Gastrocnemius medialis (tissue), 4 donors: ENCODE measurements around the gene CASP9. TPM values are rescaled to one million over a fixed set of nuclear protein-coding genes. Genes with fewer than 3 reads are reported as not detected.

ENCODE experiments used
- ATAC-seq, 2 donors: fragments of 150-250 bp; one replicate each; pipeline ENCODE4 v1.9.1; 2016
- DNase-seq, 2 donors: peaks; one replicate each; pipeline ENCODE4 v3.0.0-alpha.2; 2019
- H3K27ac ChIP-seq, 4 donors: fragments of 200-600 bp; sonication (generic); 1 replicate in 1 of 4; 2 replicates in 3 of 4; pipeline ENCODE4 v1.5.1; 2016 to 2018; ENCODE audit warnings: mild to moderate bottlenecking in 2 of 4, moderate library complexity in 1 of 4
- H3K27me3 ChIP-seq, 3 donors: fragments of 200-600 bp; sonication (generic) in 2 of 3; 1 replicate in 1 of 3; 2 replicates in 2 of 3; pipeline versions ENCODE4 v1.5.1 to v1.6.0; 2016 to 2019; ENCODE audit warnings: mild to moderate bottlenecking in 1 of 3, moderate library complexity in 1 of 3
- H3K36me3 ChIP-seq, 2 donors: fragments of 200-600 bp; sonication (generic) in 1 of 2; one replicate each; pipeline ENCODE4 v1.5.1; 2017 to 2018
- H3K4me1 ChIP-seq, 2 donors: fragments of 200-600 bp; sonication (generic) in 1 of 2; one replicate each; pipeline ENCODE4 v1.5.1; 2016 to 2017; ENCODE audit warnings: mild to moderate bottlenecking in 2 of 2
- H3K4me3 ChIP-seq, 4 donors: fragments of 200-600 bp; sonication (generic) in 3 of 4; 1 replicate in 1 of 4; 2 replicates in 3 of 4; pipeline ENCODE4 v1.5.1; 2016 to 2019; ENCODE audit warnings: mild to moderate bottlenecking in 2 of 4
- H3K9me3 ChIP-seq, 3 donors: fragments of 200-600 bp; sonication (generic) in 2 of 3; 1 replicate in 1 of 3; 2 replicates in 2 of 3; pipeline ENCODE4 v1.5.1; 2016 to 2019
- POLR2A ChIP-seq, 2 donors: fragments of 450-650 bp; IDR thresholded peaks; one replicate each; pipeline ENCODE4 v1.6.1; 2017; ENCODE audit warnings: antibody characterized with exemption in 2 of 2, mild to moderate bottlenecking in 2 of 2, moderate library complexity in 2 of 2
- in situ Hi-C, 4 donors: fragments of 200-750 bp; cut with MboI; loops; one replicate each; pipeline versions ENCODE4 v1.15.0 to v1.8.0; 2017; ENCODE audit warnings: low sequenced_read_pairs in 4 of 4
- intact Hi-C: fragments of 100-400 bp; cut with DNase I; formaldehyde crosslinking; loops from one replicate; pipeline ENCODE4 v1.15.1; 2023; ENCODE audit warnings: low total_unique reads
- total RNA-seq, 4 donors: library from RNA; depleted of rRNA; stranded (reverse); fragments of >200 nt; gene quantifications; one replicate each; pipeline versions ENCODE4 v1.1.0 to v1.2.3, GENCODE V29; 2016
- TF ChIP-seq, protein P1 (sequence below), 5 experiments: fragments of 450-650 bp in 3 of 5; fragments of 200-600 bp in 2 of 5; sonication (generic) in 2 of 5; IDR thresholded peaks in 4 of 5; conservative IDR thresholded peaks in 1 of 5; 1 replicate in 4 of 5; 2 replicates in 1 of 5; pipeline ENCODE4 v1.5.1; 2016 to 2019; ENCODE audit warnings: antibody characterized with exemption in 5 of 5, mild to moderate bottlenecking in 3 of 5, moderate library complexity in 3 of 5

Gene CASP9
- total RNA-seq, 4 donors from 2014 or later = 5.2 to 9.6 (median 8.0) TPM

DNA sequence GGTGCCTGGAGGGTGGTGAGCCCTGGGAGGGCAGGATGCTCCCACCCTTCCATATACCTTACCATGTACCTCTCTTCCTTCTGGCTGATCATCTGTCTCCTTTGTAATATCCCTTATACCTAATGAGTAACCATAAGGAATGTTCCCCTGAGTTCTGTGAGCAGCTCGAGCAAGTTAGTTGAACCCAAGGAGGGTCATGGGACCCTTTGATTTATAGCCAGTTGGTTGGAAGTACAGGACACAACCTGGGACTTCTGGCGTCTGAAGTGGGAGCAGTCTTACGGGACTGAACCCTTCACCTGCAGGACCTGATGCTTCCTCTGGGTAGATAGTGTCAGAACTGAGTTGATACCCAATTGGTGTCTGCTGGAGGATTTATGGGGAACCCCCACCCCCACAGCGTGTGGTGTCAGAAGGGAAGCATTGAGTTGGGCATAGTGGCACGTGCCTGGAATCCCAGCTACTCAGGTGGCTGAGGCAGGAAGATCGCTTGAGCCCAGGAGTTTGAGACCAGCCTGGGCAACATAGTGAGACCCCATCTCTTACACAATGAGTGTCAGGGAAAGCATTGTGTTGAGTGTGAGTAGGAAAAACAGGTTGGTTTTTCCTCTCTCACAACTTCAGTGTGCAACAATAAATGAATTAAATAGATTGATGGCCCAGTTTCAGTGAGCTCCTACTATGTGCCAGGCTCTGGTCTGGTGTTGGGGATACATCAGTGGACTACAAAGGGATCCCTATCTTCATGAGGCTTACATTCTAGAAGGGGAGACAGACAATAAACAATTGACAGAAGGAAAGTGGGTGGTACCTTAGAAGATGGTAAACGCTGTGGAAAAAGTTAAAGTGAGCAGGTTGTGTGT is 18.6 kb upstream of the CASP9 start:
- Histone ChIP-seq H3K4me3 (no peak overlapping the region), H3K27me3 (no peaks in the 10 kb centered on the region), H3K9me3 (no peaks in the 10 kb centered on the region), H3K36me3 (peaks cover 4 to 78% of the 10 kb centered on the region in 2 donors), H3K27ac (no peak overlapping the region), H3K4me1 (peaks cover 0 to 6% of the 10 kb centered on the region in 2 donors)
- in situ Hi-C loops = no loop called here
- ATAC-seq (no peak), DNase-seq (no peak)
- TF ChIP-seq POLR2A (IDR thresholded peaks at IDR 0.05) = no peak
- TF ChIP-seq, protein P1, sequence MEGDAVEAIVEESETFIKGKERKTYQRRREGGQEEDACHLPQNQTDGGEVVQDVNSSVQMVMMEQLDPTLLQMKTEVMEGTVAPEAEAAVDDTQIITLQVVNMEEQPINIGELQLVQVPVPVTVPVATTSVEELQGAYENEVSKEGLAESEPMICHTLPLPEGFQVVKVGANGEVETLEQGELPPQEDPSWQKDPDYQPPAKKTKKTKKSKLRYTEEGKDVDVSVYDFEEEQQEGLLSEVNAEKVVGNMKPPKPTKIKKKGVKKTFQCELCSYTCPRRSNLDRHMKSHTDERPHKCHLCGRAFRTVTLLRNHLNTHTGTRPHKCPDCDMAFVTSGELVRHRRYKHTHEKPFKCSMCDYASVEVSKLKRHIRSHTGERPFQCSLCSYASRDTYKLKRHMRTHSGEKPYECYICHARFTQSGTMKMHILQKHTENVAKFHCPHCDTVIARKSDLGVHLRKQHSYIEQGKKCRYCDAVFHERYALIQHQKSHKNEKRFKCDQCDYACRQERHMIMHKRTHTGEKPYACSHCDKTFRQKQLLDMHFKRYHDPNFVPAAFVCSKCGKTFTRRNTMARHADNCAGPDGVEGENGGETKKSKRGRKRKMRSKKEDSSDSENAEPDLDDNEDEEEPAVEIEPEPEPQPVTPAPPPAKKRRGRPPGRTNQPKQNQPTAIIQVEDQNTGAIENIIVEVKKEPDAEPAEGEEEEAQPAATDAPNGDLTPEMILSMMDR (IDR thresholded peaks at IDR 0.05 in 4 of 5, conservative IDR thresholded peaks at IDR 0.05 in 1 of 5) = no peak
- intact Hi-C loops = no loop called here

DNA sequence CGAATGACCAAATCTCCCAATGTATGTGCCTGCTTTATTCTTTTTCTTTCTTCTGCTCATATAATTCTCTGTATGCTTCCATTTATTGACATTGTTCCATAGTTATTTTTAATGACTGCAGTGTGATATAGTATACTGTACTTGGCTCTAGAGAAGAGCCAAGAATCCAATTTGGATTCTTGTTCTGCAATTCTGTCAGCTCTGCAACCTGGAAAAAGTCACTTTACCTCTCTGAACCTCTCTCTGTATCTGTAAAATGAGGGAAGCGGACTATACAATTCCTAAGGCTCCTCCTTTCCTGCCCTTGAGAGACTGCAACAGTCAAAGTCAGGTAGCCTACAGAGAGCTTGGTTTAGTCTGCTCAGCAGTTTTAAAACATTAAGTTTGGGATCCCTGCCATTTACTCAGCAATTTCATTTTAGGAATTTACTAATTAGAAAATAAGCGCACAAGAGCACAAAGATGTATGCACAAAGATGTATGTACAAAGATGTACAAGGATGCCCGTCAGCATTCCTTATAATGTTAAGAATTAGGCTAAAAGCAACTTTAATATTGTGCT is 17.3 kb upstream of the CASP9 start:
- TF ChIP-seq POLR2A (IDR thresholded peaks at IDR 0.05) = no peak
- TF ChIP-seq, protein P1 (IDR thresholded peaks at IDR 0.05 in 4 of 5, conservative IDR thresholded peaks at IDR 0.05 in 1 of 5) = no peak
- intact Hi-C loops = no loop called here
- peaks cover 0 to 6% of the 10 kb centered on the region in 2 donors for H3K4me1 ChIP-seq
- H3K27me3 ChIP-seq = no peaks in the 10 kb centered on the region
- ATAC-seq (no peak), DNase-seq (no peak)
- in situ Hi-C loops = no loop called here
- H3K9me3 ChIP-seq = no peaks in the 10 kb centered on the region
- H3K27ac ChIP-seq = no peak overlapping the region
- H3K36me3 ChIP-seq = peaks cover 4 to 80% of the 10 kb centered on the region in 2 donors
- no peak overlapping the region for H3K4me3 ChIP-seq

DNA sequence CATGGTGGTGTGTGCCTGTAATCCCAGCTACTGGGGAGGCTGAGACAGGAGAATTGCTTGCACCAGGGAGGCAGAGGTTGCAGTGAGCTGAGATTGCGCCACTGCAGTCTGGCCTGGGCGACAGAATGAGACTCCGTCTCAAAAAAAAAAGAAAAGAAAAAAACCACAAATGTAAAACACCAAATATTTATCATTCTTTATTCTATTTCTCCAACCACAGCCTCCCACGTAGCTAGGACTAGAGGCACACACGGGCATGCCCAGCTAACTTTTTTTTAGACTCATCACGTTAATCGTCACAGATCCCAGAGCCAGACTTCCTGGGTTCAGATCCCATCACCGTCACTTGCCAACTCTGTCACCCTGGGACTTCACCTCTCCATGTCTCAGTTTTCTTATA is 16.2 kb upstream of the CASP9 start:
- DNase-seq = no peak
- intact Hi-C loops (no loop called here), in situ Hi-C loops (no loop called here)
- peaks cover 0 to 6% of the 10 kb centered on the region in 2 donors for H3K4me1 ChIP-seq
- no peaks in the 10 kb centered on the region for H3K9me3 ChIP-seq
- H3K4me3 ChIP-seq = no peak overlapping the region
- peaks cover 4 to 81% of the 10 kb centered on the region in 2 donors for H3K36me3 ChIP-seq
- no peaks in the 10 kb centered on the region for H3K27me3 ChIP-seq
- no peak overlapping the region for H3K27ac ChIP-seq
- TF ChIP-seq, protein P1 (IDR thresholded peaks at IDR 0.05 in 4 of 5, conservative IDR thresholded peaks at IDR 0.05 in 1 of 5) = no peak
- TF ChIP-seq POLR2A (IDR thresholded peaks at IDR 0.05) = no peak
- ATAC-seq = no peak

DNA sequence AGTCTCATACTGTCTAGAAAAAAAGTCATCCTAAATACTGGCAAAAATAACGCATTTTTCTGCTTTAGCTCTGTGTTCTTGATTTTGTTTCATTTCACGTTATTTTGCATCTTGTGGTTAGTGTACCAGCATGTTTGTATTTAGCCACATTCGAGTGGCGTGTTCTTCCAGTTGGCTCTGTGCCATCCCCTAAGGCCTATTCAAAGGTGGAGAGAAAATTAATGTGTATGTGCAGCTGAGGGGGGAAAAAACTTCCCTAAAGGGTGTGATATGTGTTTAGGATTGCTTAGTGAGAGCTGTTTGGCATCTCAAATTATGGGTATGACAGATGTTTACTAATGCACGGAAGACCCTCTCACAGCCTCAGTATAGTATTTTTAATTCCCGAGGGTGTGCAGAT is 14.8 kb upstream of the CASP9 start:
- Histone ChIP-seq H3K4me3 (no peak overlapping the region), H3K9me3 (no peaks in the 10 kb centered on the region), H3K36me3 (peaks cover 0 to 81% of the 10 kb centered on the region in 2 donors), H3K27ac (no peak overlapping the region), H3K27me3 (no peaks in the 10 kb centered on the region), H3K4me1 (peaks cover 0 to 6% of the 10 kb centered on the region in 2 donors)
- TF ChIP-seq, protein P1 (IDR thresholded peaks at IDR 0.05 in 4 of 5, conservative IDR thresholded peaks at IDR 0.05 in 1 of 5) = no peak
- no peak for TF ChIP-seq POLR2A (IDR thresholded peaks at IDR 0.05)
- no peak for DNase-seq
- no peak for ATAC-seq
- intact Hi-C loops (no loop called here), in situ Hi-C loops (no loop called here)
